K562 (cell line): ENCODE results near the gene ATP5ME. TPM values are rescaled to one million over a fixed set of nuclear protein-coding genes. Genes with fewer than 3 reads are reported as not detected.

Source experiments
- ATF1 ChIP-seq, 2 experiments: fragments of 450-650 bp in 1 of 2; IDR thresholded peaks; 2 replicates each; pipeline ENCODE4 v1.6.1; 2016; ENCODE audit warnings: missing compliant biosample characterization in 1 of 2, missing genetic modification characterization in 1 of 2
- CBFA2T3 ChIP-seq: fragments of 450-650 bp; IDR thresholded peaks from 2 replicates; pipeline ENCODE4 v1.6.1; 2017
- L3MBTL2 ChIP-seq: fragments of 450-650 bp; IDR thresholded peaks from 2 replicates; pipeline ENCODE4 v1.6.1; 2016; ENCODE audit warnings: mild to moderate bottlenecking, moderate library complexity
- MIER1 ChIP-seq: fragments of 450-650 bp; IDR thresholded peaks from 2 replicates; pipeline ENCODE4 v1.6.1; 2016; ENCODE audit warnings: antibody characterized with exemption, mild to moderate bottlenecking, low read depth
- NR2C1 ChIP-seq, 2 experiments: fragments of 450-650 bp; IDR thresholded peaks; 2 replicates each; pipeline ENCODE4 v1.6.1; 2017; ENCODE audit warnings: mild to moderate bottlenecking in 2 of 2, antibody characterized with exemption in 1 of 2, inconsistent platforms in 1 of 2, missing compliant biosample characterization in 1 of 2, missing genetic modification characterization in 1 of 2
- PCBP2 ChIP-seq: fragments of 200-400 bp; formaldehyde crosslinking; IDR thresholded peaks from 2 replicates; pipeline ENCODE4 v1.6.1; 2018; ENCODE audit warnings: low read length, low read depth, mild to moderate bottlenecking, moderate library complexity; ENCODE audit not compliant: poor library complexity, severe bottlenecking
- RCOR1 ChIP-seq, 2 experiments: IDR thresholded peaks; 2 replicates each; pipeline ENCODE4 v1.6.1; 2012; ENCODE audit warnings: low read depth in 2 of 2, low read length in 2 of 2, borderline replicate concordance in 1 of 2, improper control_type of control experiment in 1 of 2
- RNF2 ChIP-seq: sonication (generic); IDR thresholded peaks from 2 replicates; pipeline ENCODE4 v1.6.1; 2016
- SMARCA5 ChIP-seq: fragments of 450-650 bp; IDR thresholded peaks from 2 replicates; pipeline ENCODE4 v1.6.1; 2016
- SOX6 ChIP-seq: fragments of 450-650 bp; IDR thresholded peaks from 2 replicates; pipeline ENCODE4 v1.6.1; 2014; ENCODE audit warnings: mild to moderate bottlenecking
- SP1 ChIP-seq: sonication (generic); formaldehyde crosslinking; IDR thresholded peaks from 2 replicates; pipeline ENCODE4 v1.8.1; 2022; ENCODE audit warnings: mild to moderate bottlenecking, missing genetic modification reagents
- TSC22D4 ChIP-seq: fragments of 450-650 bp; IDR thresholded peaks from 2 replicates; pipeline ENCODE4 v1.6.1; 2016; ENCODE audit warnings: missing genetic modification characterization, missing biosample characterization, control low read depth
- XRCC5 ChIP-seq: fragments of 200-400 bp; formaldehyde crosslinking; IDR thresholded peaks from 2 replicates; pipeline ENCODE4 v1.6.1; 2017; ENCODE audit warnings: low read depth, mild to moderate bottlenecking, low read length
- ZFP30 ChIP-seq: fragments of 250-450 bp; sonication (Bioruptor Pico); IDR thresholded peaks from 2 replicates; pipeline ENCODE4 v1.8.0; 2022; ENCODE audit warnings: moderate library complexity, mild to moderate bottlenecking, inconsistent platforms, borderline replicate concordance
- ZNF140 ChIP-seq: fragments of 250-450 bp; sonication (Bioruptor Pico); IDR thresholded peaks from 2 replicates; pipeline ENCODE4 v1.8.0; 2021; ENCODE audit warnings: moderate library complexity, mild to moderate bottlenecking, inconsistent platforms
- ZNF3 ChIP-seq: fragments of 250-450 bp; sonication (Bioruptor Pico); IDR thresholded peaks from 2 replicates; pipeline ENCODE4 v1.5.0; 2021; ENCODE audit warnings: mild to moderate bottlenecking, moderate library complexity
- ZNF324 ChIP-seq: fragments of 250-450 bp; sonication (Bioruptor Pico); IDR thresholded peaks from 2 replicates; pipeline ENCODE4 v1.4.0; 2020; ENCODE audit warnings: mild to moderate bottlenecking
- ZNF431 ChIP-seq: sonication (generic); formaldehyde crosslinking; IDR thresholded peaks from 2 replicates; pipeline ENCODE4 v1.8.0; 2022; ENCODE audit warnings: mild to moderate bottlenecking, missing genetic modification reagents
- ZNF668 ChIP-seq: fragments of 250-450 bp; sonication (Bioruptor Pico); IDR thresholded peaks from 2 replicates; pipeline ENCODE4 v1.8.0; 2022; ENCODE audit warnings: mild to moderate bottlenecking, inconsistent platforms
- ZNF695 ChIP-seq: fragments of 450-650 bp; formaldehyde crosslinking; IDR thresholded peaks from 2 replicates; pipeline ENCODE4 v1.4.0; 2020; ENCODE audit warnings: mild to moderate bottlenecking, moderate library complexity
- polyA plus RNA-seq, 8 experiments: library from polyadenylated mRNA; depleted of rRNA in 4 of 8; stranded (reverse) in 5 of 8; unstranded in 3 of 8; fragments of >200 nt; fragmentation: Nextera tagmentation in 2 of 8; fragmentation: Illumina TruSeq in 1 of 8; extraction: Ambion mirVana in 2 of 8; extraction: Trizol in 1 of 8; gene quantifications; 2 replicates each; pipeline versions ENCODE4 v1.2.1 to v1.2.3, GENCODE V29; 2011 to 2014; ENCODE audit warnings: inconsistent platforms in 1 of 8, missing spikeins in 1 of 8
- total RNA-seq, 7 experiments: library from RNA; depleted of rRNA in 6 of 7; stranded (reverse); fragments of >200 nt in 6 of 7; fragmentation: Illumina TruSeq in 2 of 7; extraction: Trizol in 2 of 7; gene quantifications; 2 replicates each; pipeline versions ENCODE4 v1.2.1 to v1.2.3, GENCODE V29; 2011 to 2021; ENCODE audit warnings: low replicate concordance in 1 of 7
- TF ChIP-seq, protein P1 (sequence below): sonication (generic); formaldehyde crosslinking; IDR thresholded peaks from 2 replicates; pipeline ENCODE4 v1.8.1; 2023; ENCODE audit warnings: mild to moderate bottlenecking, missing genetic modification reagents
- TF ChIP-seq, protein P2 (sequence below): fragments of 250-450 bp; sonication (Bioruptor Pico); IDR thresholded peaks from 2 replicates; pipeline ENCODE4 v1.5.0; 2020; ENCODE audit warnings: mild to moderate bottlenecking
- TF ChIP-seq, protein P3 (sequence below): fragments of 450-650 bp; formaldehyde crosslinking; IDR thresholded peaks from 2 replicates; pipeline ENCODE4 v1.4.0; 2022; ENCODE audit warnings: missing genetic modification characterization

Gene ATP5ME
- total and polyA plus RNA-seq, 9 of the 15 experiments (the other 6 are each of a cell fraction or from before 2014, with no cell fraction given), result 509 to 2,480 (median 887) TPM

DNA sequence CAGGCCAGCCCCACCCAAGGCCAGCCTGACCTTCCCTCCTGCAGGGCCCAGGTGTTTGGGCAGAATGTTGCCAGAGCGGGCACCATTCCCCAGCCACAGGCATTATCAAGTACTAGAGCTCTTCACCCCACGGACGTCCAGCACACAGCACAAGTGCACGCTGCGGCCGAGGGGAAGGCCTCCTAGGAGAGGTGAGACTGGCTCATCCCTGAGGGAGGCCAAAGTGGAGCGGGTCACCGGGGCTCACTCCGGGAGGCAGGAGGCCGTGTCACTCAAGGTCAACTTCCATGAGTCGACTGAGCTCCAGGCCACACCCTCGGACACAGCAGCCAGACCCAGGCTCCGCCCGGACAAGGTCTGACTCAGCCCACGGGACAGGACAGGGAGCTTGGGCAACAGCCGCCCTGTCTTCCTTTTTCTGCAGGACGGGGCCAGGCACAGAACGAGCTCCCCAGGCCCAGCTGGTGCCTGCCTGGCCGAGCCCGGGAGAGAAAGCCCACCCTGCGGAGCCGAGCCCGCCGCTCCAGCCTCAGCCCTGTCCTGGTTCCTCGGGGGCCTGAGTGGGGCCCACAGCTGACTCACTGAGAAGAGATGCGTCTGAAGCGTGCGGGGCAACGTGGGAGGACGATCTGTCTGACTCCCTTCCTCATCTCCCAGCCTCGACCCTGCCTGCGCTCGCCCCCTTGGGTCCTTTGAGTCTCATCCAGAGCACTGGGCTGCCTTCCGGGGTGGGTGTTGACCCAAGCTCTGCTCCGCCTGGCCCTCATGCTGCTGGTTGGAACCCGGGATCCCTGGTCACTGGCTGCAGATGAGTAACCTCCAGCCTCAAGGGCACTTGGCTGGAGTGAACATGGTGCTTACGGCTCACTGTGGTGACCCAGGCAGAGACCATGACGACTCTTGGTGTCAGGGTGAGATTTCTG, 13.2 kb upstream of the ATP5ME start (continued):
- TF ChIP-seq, protein P1, sequence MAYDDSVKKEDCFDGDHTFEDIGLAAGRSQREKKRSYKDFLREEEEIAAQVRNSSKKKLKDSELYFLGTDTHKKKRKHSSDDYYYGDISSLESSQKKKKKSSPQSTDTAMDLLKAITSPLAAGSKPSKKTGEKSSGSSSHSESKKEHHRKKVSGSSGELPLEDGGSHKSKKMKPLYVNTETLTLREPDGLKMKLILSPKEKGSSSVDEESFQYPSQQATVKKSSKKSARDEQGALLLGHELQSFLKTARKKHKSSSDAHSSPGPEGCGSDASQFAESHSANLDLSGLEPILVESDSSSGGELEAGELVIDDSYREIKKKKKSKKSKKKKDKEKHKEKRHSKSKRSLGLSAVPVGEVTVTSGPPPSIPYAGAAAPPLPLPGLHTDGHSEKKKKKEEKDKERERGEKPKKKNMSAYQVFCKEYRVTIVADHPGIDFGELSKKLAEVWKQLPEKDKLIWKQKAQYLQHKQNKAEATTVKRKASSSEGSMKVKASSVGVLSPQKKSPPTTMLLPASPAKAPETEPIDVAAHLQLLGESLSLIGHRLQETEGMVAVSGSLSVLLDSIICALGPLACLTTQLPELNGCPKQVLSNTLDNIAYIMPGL, result no peak
- TF ChIP-seq NR2C1 (IDR thresholded peaks at IDR 0.05) (peak; percentile 83), NR2C1 (tag; IDR thresholded peaks at IDR 0.05) (peak; percentile 84), ZNF431 (CRISPR knock-in tag) (no peak), CBFA2T3 (no peak; the same call in 1 of the 2 replicates), TSC22D4 (tag) (no peak), RCOR1 (IDR thresholded peaks at IDR 0.05; ENCODE audit: borderline replicate concordance in 1 of 2, low read depth in 2 of 2, low read length in 2 of 2) (peak in 1 of 2 experiments; percentile 76; a peak in 3 of 4 replicates), ZNF324 (CRISPR knock-in tag) (no peak), XRCC5 (no peak), SMARCA5 (no peak), ZNF140 (no peak), ZFP30 (CRISPR knock-in tag) (no peak), MIER1 (no peak), ZNF3 (CRISPR knock-in tag) (no peak), PCBP2 (no peak), ATF1 (CRISPR knock-in tag; IDR thresholded peaks at IDR 0.05) (no peak), ATF1 (tag; IDR thresholded peaks at IDR 0.05) (peak; percentile 39), ZNF695 (no peak), L3MBTL2 (peak; percentile 74), RNF2 (no peak), ZNF668 (CRISPR knock-in tag) (no peak), SOX6 (peak; percentile 52; the same call in 1 of the 2 replicates), SP1 (CRISPR knock-in tag) (no peak)
- TF ChIP-seq, protein P2, sequence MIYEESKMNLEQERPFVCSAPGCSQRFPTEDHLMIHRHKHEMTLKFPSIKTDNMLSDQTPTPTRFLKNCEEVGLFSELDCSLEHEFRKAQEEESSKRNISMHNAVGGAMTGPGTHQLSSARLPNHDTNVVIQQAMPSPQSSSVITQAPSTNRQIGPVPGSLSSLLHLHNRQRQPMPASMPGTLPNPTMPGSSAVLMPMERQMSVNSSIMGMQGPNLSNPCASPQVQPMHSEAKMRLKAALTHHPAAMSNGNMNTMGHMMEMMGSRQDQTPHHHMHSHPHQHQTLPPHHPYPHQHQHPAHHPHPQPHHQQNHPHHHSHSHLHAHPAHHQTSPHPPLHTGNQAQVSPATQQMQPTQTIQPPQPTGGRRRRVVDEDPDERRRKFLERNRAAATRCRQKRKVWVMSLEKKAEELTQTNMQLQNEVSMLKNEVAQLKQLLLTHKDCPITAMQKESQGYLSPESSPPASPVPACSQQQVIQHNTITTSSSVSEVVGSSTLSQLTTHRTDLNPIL (CRISPR knock-in tag), result no peak
- TF ChIP-seq, protein P3, sequence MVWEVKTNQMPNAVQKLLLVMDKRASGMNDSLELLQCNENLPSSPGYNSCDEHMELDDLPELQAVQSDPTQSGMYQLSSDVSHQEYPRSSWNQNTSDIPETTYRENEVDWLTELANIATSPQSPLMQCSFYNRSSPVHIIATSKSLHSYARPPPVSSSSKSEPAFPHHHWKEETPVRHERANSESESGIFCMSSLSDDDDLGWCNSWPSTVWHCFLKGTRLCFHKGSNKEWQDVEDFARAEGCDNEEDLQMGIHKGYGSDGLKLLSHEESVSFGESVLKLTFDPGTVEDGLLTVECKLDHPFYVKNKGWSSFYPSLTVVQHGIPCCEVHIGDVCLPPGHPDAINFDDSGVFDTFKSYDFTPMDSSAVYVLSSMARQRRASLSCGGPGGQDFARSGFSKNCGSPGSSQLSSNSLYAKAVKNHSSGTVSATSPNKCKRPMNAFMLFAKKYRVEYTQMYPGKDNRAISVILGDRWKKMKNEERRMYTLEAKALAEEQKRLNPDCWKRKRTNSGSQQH (CRISPR knock-in tag), result no peak
